CD4-positive, alpha-beta memory T cell (primary cell): ENCODE results near the gene C6orf62. TPM values are rescaled to one million over a fixed set of nuclear protein-coding genes. Genes with fewer than 3 reads are reported as not detected.
"Not testable (repeated sequence)": the region's sequence is repeated elsewhere in the genome, so short reads cannot be mapped to it uniquely, and the experiment has no call there.

Experiments used
- CTCF ChIA-PET: fragments of 350-600 bp; sonication (Branson Sonifier 250); formaldehyde crosslinking; loops from one replicate; lab custom pipeline; 2021; ENCODE audit warnings: inconsistent platforms; ENCODE audit not compliant: partially characterized antibody; lab: Charles Lee
- POLR2A ChIA-PET: fragments of 350-600 bp; sonication (Branson Sonifier 250); formaldehyde crosslinking; loops from one replicate; lab custom pipeline; 2021; ENCODE audit not compliant: partially characterized antibody; lab: Charles Lee
- DNase-seq, 5 donors: peaks; one replicate each; pipeline versions ENCODE4 v3.0.0 to v3.0.0-alpha.2; 2020 to 2022; ENCODE audit warnings: mixed read lengths in 1 of 5
- H3K27ac ChIP-seq: one replicate; pipeline ENCODE4 v1.7.0; 2013; ENCODE audit warnings: low read depth, low read length
- H3K27me3 ChIP-seq: 2 replicates; pipeline ENCODE4 v1.7.0; 2013; ENCODE audit warnings: mild to moderate bottlenecking, low read length, moderate library complexity; ENCODE audit not compliant: insufficient read depth
- H3K36me3 ChIP-seq: 2 replicates; pipeline ENCODE4 v1.7.0; 2013; ENCODE audit warnings: mild to moderate bottlenecking, low read length, moderate library complexity; ENCODE audit not compliant: insufficient read depth
- H3K4me1 ChIP-seq: 2 replicates; pipeline ENCODE4 v1.7.0; 2013; ENCODE audit warnings: mild to moderate bottlenecking, low read length, moderate library complexity; ENCODE audit not compliant: insufficient read depth
- H3K4me3 ChIP-seq, 2 donors: one replicate each; pipeline ENCODE4 v1.7.0; 2013; ENCODE audit warnings: low read length in 2 of 2, mild to moderate bottlenecking in 1 of 2
- H3K9me3 ChIP-seq, 2 donors: one replicate each; pipeline ENCODE4 v1.7.0; 2013; ENCODE audit warnings: low read length in 2 of 2, control low read depth in 1 of 2; ENCODE audit not compliant: control insufficient read depth in 1 of 2
- H3K27ac Mint-ChIP-seq, 7 donors: one replicate each; pipeline ENCODE4 v1.8.0; 2020 to 2021; ENCODE audit warnings: mixed read lengths in 7 of 7, mild to moderate bottlenecking in 6 of 7, inconsistent platforms in 3 of 7, moderate library complexity in 3 of 7
- H3K27me3 Mint-ChIP-seq, 2 donors: one replicate each; pipeline ENCODE4 v1.8.0; 2020 to 2021; ENCODE audit warnings: mixed read lengths in 2 of 2
- H3K36me3 Mint-ChIP-seq, 2 donors: one replicate each; pipeline ENCODE4 v1.8.0; 2020 to 2021; ENCODE audit warnings: mixed read lengths in 2 of 2, inconsistent platforms in 1 of 2, mild to moderate bottlenecking in 1 of 2
- H3K4me1 Mint-ChIP-seq, 4 donors: one replicate each; pipeline ENCODE4 v1.8.0; 2020 to 2021; ENCODE audit warnings: mixed read lengths in 4 of 4, mild to moderate bottlenecking in 1 of 4
- H3K4me3 Mint-ChIP-seq, 8 donors: one replicate each; pipeline ENCODE4 v1.8.0; 2020 to 2021; ENCODE audit warnings: mixed read lengths in 8 of 8, mild to moderate bottlenecking in 7 of 8, moderate library complexity in 6 of 8, inconsistent platforms in 3 of 8
- H3K9me3 Mint-ChIP-seq, 8 donors: one replicate each; pipeline ENCODE4 v1.8.0; 2020 to 2021; ENCODE audit warnings: mixed read lengths in 8 of 8, mild to moderate bottlenecking in 5 of 8, inconsistent platforms in 3 of 8, moderate library complexity in 1 of 8
- intact Hi-C: fragments of 100-400 bp; cut with micrococcal nuclease; formaldehyde crosslinking; loops from one replicate; pipeline ENCODE4 v1.15.1; 2023
- polyA plus RNA-seq, 2 donors: library from polyadenylated mRNA; unstranded; fragments of 300-500 nt; fragmentation: Illumina TruSeq; gene quantifications; one replicate each; pipeline ENCODE4 v1.2.3, GENCODE V29; 2021
- total RNA-seq, 2 experiments: library from RNA; stranded (reverse); gene quantifications; one replicate each; pipeline ENCODE4 v1.2.3, GENCODE V29; 2021

C6orf62 gene
- total RNA-seq: 100 to 1,000 TPM; 173 to 176 TPM
- polyA plus RNA-seq: 100 to 1,000 TPM in 1 of 2 donors, 10 to 100 TPM in 1; 90.1 to 125 TPM

DNA sequence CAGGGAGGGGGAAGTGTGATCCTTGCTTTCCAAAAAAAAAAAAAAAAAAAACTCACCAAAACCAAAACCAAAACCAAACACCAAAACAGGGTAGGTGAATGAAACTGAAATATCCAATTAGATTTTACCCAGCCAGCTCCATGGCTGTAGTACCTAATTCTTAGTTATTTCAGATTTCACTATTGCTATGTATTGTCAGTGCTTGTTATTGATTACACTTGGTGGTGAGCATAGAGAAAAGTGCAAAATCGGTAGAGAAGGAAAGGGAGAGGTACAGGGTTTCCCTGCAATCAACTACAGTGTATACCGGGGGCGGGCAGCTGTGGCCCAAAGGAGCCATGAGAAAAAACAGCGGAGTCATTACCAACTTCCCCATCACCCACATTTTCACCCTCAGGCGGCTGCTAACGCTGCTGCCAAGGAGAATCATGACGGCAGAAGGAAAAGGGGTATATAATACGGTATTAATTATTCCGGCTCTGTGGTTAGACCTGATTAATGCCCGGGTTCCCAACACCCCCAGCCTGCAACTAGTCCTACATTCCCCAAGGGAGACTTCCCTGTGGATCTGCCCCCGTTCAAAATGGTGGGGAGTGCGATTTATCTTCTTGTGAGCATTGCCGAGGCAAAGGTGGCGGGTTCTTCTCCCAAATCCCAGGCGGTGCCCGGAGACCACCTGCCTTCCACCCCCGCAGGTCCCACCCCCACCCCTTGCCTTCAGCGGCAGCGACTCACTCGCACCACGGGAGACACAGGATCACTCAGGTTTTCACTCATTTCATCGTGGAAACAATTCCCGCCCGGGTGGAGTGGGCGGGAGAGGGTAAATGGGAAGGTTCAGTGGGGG is at the start of gene C6orf62:
Gene C6orf62, minus strand, starts transcription at position 30 of the 847 bp plus-strand sequence. CDS start 486 bp downstream, outside the sequence.
- Mint-ChIP-seq H3K27me3 (no peaks in the 10 kb centered on the region), H3K4me1 (peaks cover 43 to 70% (median 51%) of the 10 kb centered on the region in 4 donors), H3K9me3 (peaks cover 0 to 2% (median 0%) of the 10 kb centered on the region in 8 donors), H3K36me3 (peaks cover 20 to 56% of the 10 kb centered on the region in 2 donors), H3K27ac (peak within 1 kb of the TSS; percentile 90 to 100 (median 99)), H3K4me3 (peak within 1 kb of the TSS; percentile 91 to 100 (median 97))
- Histone ChIP-seq H3K4me1 (peaks cover 53% of the 10 kb centered on the region), H3K27me3 (no peaks in the 10 kb centered on the region), H3K36me3 (peaks cover 17% of the 10 kb centered on the region), H3K9me3 (no peaks in the 10 kb centered on the region), H3K27ac (peak within 1 kb of the TSS; percentile 100), H3K4me3 (peak within 1 kb of the TSS; percentile 54 to 95)
- intact Hi-C loops: no loop called here
- POLR2A ChIA-PET: interaction anchor here (0.6 to 4.7 kb wide), 11 partner anchors 8 to 419 kb away, joined by 3 to 45 read pairs (median 5); partner anchors contain the start of genes ACOT13, GMNN and TDP2
- DNase-seq: peak; percentile 47 to 78 (median 58)
- CTCF ChIA-PET: interaction anchor here (1.1 to 2.5 kb wide), 5 partner anchors 15 to 308 kb away, joined by 3 to 10 read pairs (median 5); partner anchors contain the start of gene GMNN

DNA sequence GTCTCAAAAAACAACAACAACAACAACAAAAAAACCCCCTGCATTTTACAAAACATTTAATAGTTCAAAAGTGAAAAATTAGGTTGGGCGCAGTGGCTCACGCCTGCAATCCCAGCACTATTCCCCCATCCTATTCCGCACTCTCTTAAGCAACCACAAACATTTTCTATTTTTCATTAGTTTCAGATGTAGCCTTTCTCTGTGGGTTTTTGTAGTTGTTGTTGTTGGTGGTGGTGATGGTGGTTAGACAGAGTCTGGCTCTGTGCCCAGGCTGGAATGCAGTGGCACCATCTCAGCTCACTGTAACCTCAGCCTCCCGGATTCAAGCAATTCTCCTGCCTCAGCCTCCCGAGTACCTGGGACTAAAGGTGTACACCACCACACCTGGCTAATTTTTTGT is 49.4 kb upstream of the C6orf62 start:
- Mint-ChIP-seq H3K9me3 (peaks cover 0 to 2% (median 0%) of the 10 kb centered on the region in 8 donors), H3K27ac (peak overlapping the region in 1 of 7 donors; percentile 23), H3K27me3 (no peaks in the 10 kb centered on the region), H3K36me3 (no peaks in the 10 kb centered on the region), H3K4me1 (peaks cover 0 to 2% (median 0%) of the 10 kb centered on the region in 4 donors), H3K4me3 (no peak overlapping the region)
- CTCF ChIA-PET: interaction anchor here (6.3 kb wide), 1 partner anchor 186 kb away, joined by 57 read pairs; no protein-coding TSS in a partner anchor
- POLR2A ChIA-PET: no interaction called here
- no peaks in the 10 kb centered on the region for H3K27me3 ChIP-seq
- no peaks in the 10 kb centered on the region for H3K36me3 ChIP-seq
- H3K4me3 ChIP-seq: no peak overlapping the region
- H3K4me1 ChIP-seq: no peaks in the 10 kb centered on the region
- no peaks in the 10 kb centered on the region for H3K9me3 ChIP-seq
- DNase-seq: no peak
- intact Hi-C loops: no loop called here
- no peak overlapping the region for H3K27ac ChIP-seq

DNA sequence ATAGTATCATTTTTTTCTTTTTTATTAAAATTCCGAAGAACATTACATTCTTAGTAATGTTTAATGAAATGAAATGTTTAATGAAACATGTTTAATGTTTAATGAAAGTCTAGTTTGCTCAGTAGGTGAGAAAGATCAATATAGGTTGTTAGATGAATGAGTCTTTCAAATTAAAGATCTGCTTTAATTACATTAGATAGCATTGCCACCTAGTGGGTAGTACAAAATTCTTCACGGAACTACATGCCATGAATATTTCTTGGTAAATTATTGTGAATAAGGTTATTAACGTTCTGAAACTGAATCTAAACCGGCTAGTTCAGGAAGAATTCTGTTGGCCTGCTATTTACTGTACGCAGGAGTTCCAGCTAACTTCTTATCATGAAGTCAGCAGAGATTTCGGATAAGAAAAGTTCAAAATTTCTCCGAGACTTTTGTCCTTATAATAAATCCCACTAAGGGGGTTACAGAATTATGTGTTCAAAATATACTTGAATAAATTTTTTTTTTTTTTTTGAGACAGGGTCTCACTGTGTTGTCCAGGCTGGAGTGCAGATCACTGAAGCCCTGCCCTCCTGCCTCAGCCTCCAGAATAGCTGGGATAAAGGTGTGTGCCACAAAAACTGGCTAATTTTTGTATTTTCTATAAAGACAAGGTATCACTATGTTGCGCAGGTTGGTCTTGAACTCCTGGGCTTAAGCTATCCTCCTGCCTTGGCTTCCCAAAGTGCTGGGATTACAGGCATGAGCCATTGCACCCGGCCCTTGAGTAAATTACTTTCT is 47.9 kb upstream of the C6orf62 start:
- no peak overlapping the region for H3K27ac Mint-ChIP-seq
- H3K4me1 ChIP-seq: no peaks in the 10 kb centered on the region
- peak in 4 of 5 donors; percentile 22 to 39 (median 34) for DNase-seq
- H3K27me3 Mint-ChIP-seq: no peaks in the 10 kb centered on the region
- H3K4me3 Mint-ChIP-seq: no peak overlapping the region
- intact Hi-C loops: loop anchor here (1.0 kb wide), 1 partner anchor 186 kb away; no protein-coding TSS in a partner anchor
- peaks cover 0 to 2% (median 0%) of the 10 kb centered on the region in 8 donors for H3K9me3 Mint-ChIP-seq
- no peaks in the 10 kb centered on the region for H3K36me3 Mint-ChIP-seq
- POLR2A ChIA-PET: interaction anchor here (0.7 kb wide), 1 partner anchor 194 kb away, joined by 3 read pairs; no protein-coding TSS in a partner anchor
- no peaks in the 10 kb centered on the region for H3K9me3 ChIP-seq
- H3K36me3 ChIP-seq: no peaks in the 10 kb centered on the region
- no peak overlapping the region for H3K4me3 ChIP-seq
- no peak overlapping the region for H3K27ac ChIP-seq
- H3K4me1 Mint-ChIP-seq: peaks cover 0 to 2% (median under 1%) of the 10 kb centered on the region in 4 donors
- CTCF ChIA-PET: interaction anchor here (0.7 to 6.3 kb wide), 4 partner anchors 8 to 185 kb away, joined by 3 to 57 read pairs (median 4); no protein-coding TSS in a partner anchor
- H3K27me3 ChIP-seq: no peaks in the 10 kb centered on the region

DNA sequence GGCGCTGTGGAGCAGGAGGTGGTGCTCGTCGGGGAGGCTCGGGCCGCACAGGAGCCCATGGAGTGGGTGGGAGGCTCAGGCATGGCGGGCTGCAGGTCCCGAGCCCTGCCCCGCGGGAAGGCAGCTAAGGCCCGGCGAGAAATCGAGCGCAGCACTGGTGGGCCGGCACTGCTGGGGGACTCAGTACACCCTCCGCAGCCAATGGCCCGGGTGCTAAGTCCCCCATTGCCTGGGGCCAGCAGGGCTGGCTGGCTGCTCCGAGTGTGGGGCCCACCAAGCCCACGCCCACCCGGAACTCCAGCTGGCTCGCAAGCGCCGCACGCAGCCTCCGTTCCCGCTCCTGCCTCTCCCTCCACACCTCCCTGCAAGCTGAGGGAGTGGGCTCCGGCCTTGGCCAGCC is 47.0 kb upstream of the C6orf62 start:
- not testable (repeated sequence) for H3K27me3 Mint-ChIP-seq, H3K36me3 ChIP-seq
- intact Hi-C loops: loop anchor here (1.0 kb wide), 1 partner anchor 185 kb away; no protein-coding TSS in a partner anchor

DNA sequence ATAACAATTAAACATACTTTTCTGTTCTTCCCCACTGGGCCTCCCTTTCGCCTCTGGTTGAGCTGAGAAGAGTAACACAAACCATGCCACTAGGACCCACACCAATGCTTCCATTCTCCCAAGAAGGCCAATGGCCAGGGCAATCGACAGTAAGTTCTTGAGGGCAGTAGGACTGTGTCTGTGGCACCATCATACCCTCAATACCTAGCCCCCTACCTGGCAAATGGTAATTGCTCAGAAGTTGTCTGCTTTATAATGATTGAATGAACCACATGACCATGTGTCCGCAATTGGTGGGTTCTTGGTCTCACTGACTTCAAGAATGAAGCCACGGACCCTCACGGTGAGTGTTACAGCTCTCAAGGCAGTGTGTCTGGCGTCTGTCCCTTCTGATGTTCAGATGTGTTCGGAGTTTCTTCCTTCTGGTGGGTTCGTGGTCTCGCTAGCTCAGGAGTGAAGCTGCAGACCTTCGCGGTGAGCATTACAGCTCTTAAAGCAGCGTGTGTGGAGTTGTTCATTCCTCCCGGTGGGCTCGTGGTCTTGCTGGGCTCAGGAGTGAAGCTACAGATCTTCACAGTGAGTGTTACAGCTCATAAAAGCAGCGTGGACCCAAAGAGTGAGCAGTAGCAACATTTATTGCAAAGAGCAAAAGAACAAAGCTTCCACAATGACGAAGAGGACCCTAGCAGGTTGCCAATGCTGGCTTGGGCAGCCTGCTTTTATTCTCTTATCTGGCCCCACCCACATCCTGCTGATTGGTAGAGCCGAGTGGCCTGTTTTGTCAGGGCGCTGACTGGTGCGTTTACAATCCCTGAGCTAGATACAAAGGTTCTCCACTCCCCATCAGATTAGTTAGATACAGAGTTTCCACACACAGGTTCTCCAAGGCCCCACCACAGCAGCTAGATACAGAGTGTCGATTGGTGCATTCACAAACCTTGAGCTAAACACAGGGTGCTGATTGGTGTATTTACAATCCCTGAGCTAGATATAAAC is 46.2 kb upstream of the C6orf62 start:
- H3K4me3 Mint-ChIP-seq, intact Hi-C loops, H3K4me3 ChIP-seq, H3K9me3 ChIP-seq, POLR2A ChIA-PET, H3K9me3 Mint-ChIP-seq, H3K36me3 ChIP-seq, H3K27ac Mint-ChIP-seq, H3K27me3 ChIP-seq, DNase-seq, H3K4me1 ChIP-seq, H3K27me3 Mint-ChIP-seq, H3K4me1 Mint-ChIP-seq, H3K27ac ChIP-seq, H3K36me3 Mint-ChIP-seq: not testable (repeated sequence)
- CTCF ChIA-PET: interaction anchor here (1.0 to 6.3 kb wide), 4 partner anchors 10 to 188 kb away, joined by 3 to 57 read pairs (median 5); partner anchors contain the start of gene GMNN

More for the DNA sequence above, 47.0 kb upstream of the C6orf62 start:
- H3K36me3 Mint-ChIP-seq, DNase-seq, H3K4me3 Mint-ChIP-seq, H3K4me3 ChIP-seq, H3K4me1 Mint-ChIP-seq, H3K27ac ChIP-seq, POLR2A ChIA-PET, H3K4me1 ChIP-seq, H3K27me3 ChIP-seq, H3K9me3 Mint-ChIP-seq, H3K9me3 ChIP-seq, H3K27ac Mint-ChIP-seq: not testable (repeated sequence)
- CTCF ChIA-PET: interaction anchor here (0.7 to 6.3 kb wide), 4 partner anchors 10 to 188 kb away, joined by 3 to 57 read pairs (median 4); partner anchors contain the start of gene GMNN

DNA sequence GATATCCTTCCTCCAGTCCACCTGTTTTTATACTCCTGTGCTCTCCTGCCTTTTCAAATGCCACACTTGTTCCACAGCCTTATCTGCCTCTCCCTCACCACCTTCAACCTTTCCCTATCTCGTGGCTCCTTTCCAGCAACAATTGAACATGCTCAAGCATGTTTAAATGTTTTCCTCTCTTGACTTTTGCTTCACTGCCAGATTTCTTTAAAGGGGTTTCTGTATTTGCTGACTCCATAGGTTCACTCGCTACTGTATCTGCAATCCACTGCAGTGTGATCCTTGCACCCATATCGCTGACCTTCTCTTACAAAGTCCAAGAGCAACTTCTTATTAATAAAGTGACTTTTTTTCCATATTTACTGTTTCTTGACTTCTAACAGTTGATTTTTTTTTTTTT is 44.6 kb upstream of the C6orf62 start:
- CTCF ChIA-PET: interaction anchor here (6.3 kb wide), 1 partner anchor 182 kb away, joined by 57 read pairs; no protein-coding TSS in a partner anchor
- Mint-ChIP-seq H3K36me3 (no peaks in the 10 kb centered on the region), H3K9me3 (peaks cover 0 to 2% (median 0%) of the 10 kb centered on the region in 8 donors), H3K27ac (no peak overlapping the region), H3K27me3 (no peaks in the 10 kb centered on the region), H3K4me3 (no peak overlapping the region), H3K4me1 (peaks cover 0 to 4% (median under 1%) of the 10 kb centered on the region in 4 donors)
- Histone ChIP-seq H3K27ac (no peak overlapping the region), H3K36me3 (no peaks in the 10 kb centered on the region), H3K4me3 (no peak overlapping the region), H3K27me3 (no peaks in the 10 kb centered on the region), H3K9me3 (no peaks in the 10 kb centered on the region), H3K4me1 (no peaks in the 10 kb centered on the region)
- no peak for DNase-seq
- intact Hi-C loops: no loop called here
- POLR2A ChIA-PET: no interaction called here
